ENCODE results near the gene SYNRG. TPM values are rescaled to one million over a fixed set of nuclear protein-coding genes. Genes with fewer than 3 reads are reported as not detected.
A peak's percentile ranks its signal among the peaks of the same experiment; 100 is the strongest.

The SYNRG gene
- total RNA-seq, 1 donor from 2014 or later, result 49.5 TPM

GRCh38 chr17:37506678-37507077 is 102.5 kb downstream of the SYNRG start:
- DNase-seq (ENCODE audit: low spot score), result peak; percentile 57
- TF ChIP-seq CTCF (IDR thresholded peaks at IDR 0.05; ENCODE audit: unreplicated experiment), result peak; percentile 69
- no peak overlapping the region for H3K27ac Mint-ChIP-seq (ENCODE audit: unreplicated experiment)
- peaks cover 4% of the 10 kb centered on the region for H3K4me1 Mint-ChIP-seq (ENCODE audit: unreplicated experiment)
- H3K9me3 Mint-ChIP-seq (ENCODE audit: unreplicated experiment), result no peaks in the 10 kb centered on the region
- H3K4me3 Mint-ChIP-seq (ENCODE audit: unreplicated experiment), result no peak overlapping the region
- H3K36me3 Mint-ChIP-seq (ENCODE audit: low read depth, unreplicated experiment), result no peaks in the 10 kb centered on the region
- H3K27me3 Mint-ChIP-seq (ENCODE audit: unreplicated experiment), result peaks cover 1% of the 10 kb centered on the region

GRCh38 chr17:37505333-37505732 is 103.9 kb downstream of the SYNRG start:
- no peak for TF ChIP-seq CTCF (IDR thresholded peaks at IDR 0.05; ENCODE audit: unreplicated experiment)
- Mint-ChIP-seq H3K27me3 (ENCODE audit: unreplicated experiment) (no peaks in the 10 kb centered on the region), H3K27ac (ENCODE audit: unreplicated experiment) (no peak overlapping the region), H3K9me3 (ENCODE audit: unreplicated experiment) (no peaks in the 10 kb centered on the region), H3K4me1 (ENCODE audit: unreplicated experiment) (peaks cover under 1% of the 10 kb centered on the region), H3K4me3 (ENCODE audit: unreplicated experiment) (no peak overlapping the region), H3K36me3 (ENCODE audit: low read depth, unreplicated experiment) (peaks cover 5% of the 10 kb centered on the region)
- no peak for DNase-seq (ENCODE audit: low spot score)

- Mint-ChIP-seq H3K4me1 (ENCODE audit: unreplicated experiment) (no peaks in the 10 kb centered on the region), H3K36me3 (ENCODE audit: low read depth, unreplicated experiment) (peaks cover 5% of the 10 kb centered on the region), H3K27ac (ENCODE audit: unreplicated experiment) (no peak overlapping the region), H3K9me3 (ENCODE audit: unreplicated experiment) (no peaks in the 10 kb centered on the region), H3K27me3 (ENCODE audit: unreplicated experiment) (no peaks in the 10 kb centered on the region), H3K4me3 (ENCODE audit: unreplicated experiment) (no peak overlapping the region)
- TF ChIP-seq CTCF (IDR thresholded peaks at IDR 0.05; ENCODE audit: unreplicated experiment), result no peak
- DNase-seq (ENCODE audit: low spot score), result no peak
Measured at GRCh38 chr17:37503148-37503547, 106.1 kb downstream of the SYNRG start.

- H3K4me3 Mint-ChIP-seq (ENCODE audit: unreplicated experiment), result no peak overlapping the region
- peaks cover 5% of the 10 kb centered on the region for H3K36me3 Mint-ChIP-seq (ENCODE audit: low read depth, unreplicated experiment)
- no peak overlapping the region for H3K27ac Mint-ChIP-seq (ENCODE audit: unreplicated experiment)
- H3K4me1 Mint-ChIP-seq (ENCODE audit: unreplicated experiment), result no peaks in the 10 kb centered on the region
- H3K9me3 Mint-ChIP-seq (ENCODE audit: unreplicated experiment), result no peaks in the 10 kb centered on the region
- TF ChIP-seq CTCF (IDR thresholded peaks at IDR 0.05; ENCODE audit: unreplicated experiment), result no peak
- H3K27me3 Mint-ChIP-seq (ENCODE audit: unreplicated experiment), result peaks cover 2% of the 10 kb centered on the region
- no peak for DNase-seq (ENCODE audit: low spot score)
Measured at GRCh38 chr17:37502009-37502936, 106.9 kb downstream of the SYNRG start.

- Mint-ChIP-seq H3K4me1 (ENCODE audit: unreplicated experiment) (no peaks in the 10 kb centered on the region), H3K36me3 (ENCODE audit: low read depth, unreplicated experiment) (peaks cover 5% of the 10 kb centered on the region), H3K27ac (ENCODE audit: unreplicated experiment) (no peak overlapping the region), H3K9me3 (ENCODE audit: unreplicated experiment) (no peaks in the 10 kb centered on the region), H3K4me3 (ENCODE audit: unreplicated experiment) (no peak overlapping the region), H3K27me3 (ENCODE audit: unreplicated experiment) (peaks cover 2% of the 10 kb centered on the region)
- no peak for TF ChIP-seq CTCF (IDR thresholded peaks at IDR 0.05; ENCODE audit: unreplicated experiment)
- no peak for DNase-seq (ENCODE audit: low spot score)
Measured at GRCh38 chr17:37500378-37500777, 108.8 kb downstream of the SYNRG start.
